ENCODE results near the gene NR3C1. TPM values are rescaled to one million over a fixed set of nuclear protein-coding genes. Genes with fewer than 3 reads are reported as not detected.

Gene NR3C1
- total and polyA plus RNA-seq, 7 donors, result 5.5 to 65.6 (median 36.0) TPM

GRCh38 chr5:143396353-143396940 lies 7.0 kb downstream of the NR3C1 start:
- H3K4me1 ChIP-seq, result peaks cover 0 to 98% (median 74%) of the 10 kb centered on the region in 4 donors
- no peaks in the 10 kb centered on the region for H3K9me3 ChIP-seq
- no peaks in the 10 kb centered on the region for H3K36me3 ChIP-seq
- peak overlapping the region in 1 of 4 donors; percentile 3 for H3K4me3 ChIP-seq
- TF ChIP-seq CTCF (IDR thresholded peaks at IDR 0.05) (no peak), POLR2A (IDR thresholded peaks at IDR 0.05) (no peak), POLR2AphosphoS5 (IDR thresholded peaks at IDR 0.05) (no peak), EP300 (IDR thresholded peaks at IDR 0.05) (no peak)
- H3K27me3 ChIP-seq, result no peaks in the 10 kb centered on the region
- WGBS, 2 donors, result 70 to 88% methylated on average over 5 of the region's 5 CpGs
- no peak for DNase-seq
- no peak overlapping the region for H3K27ac ChIP-seq
- intact Hi-C loops (cut with DNase I), result no loop called here

GRCh38 chr5:143395638-143396352 lies 7.7 kb downstream of the NR3C1 start:
- no peak overlapping the region for H3K27ac ChIP-seq
- no peaks in the 10 kb centered on the region for H3K27me3 ChIP-seq
- H3K36me3 ChIP-seq, result no peaks in the 10 kb centered on the region
- intact Hi-C loops (cut with DNase I), result no loop called here
- no peaks in the 10 kb centered on the region for H3K9me3 ChIP-seq
- 62 to 72% methylated on average over 2 of the region's 2 CpGs for WGBS, 2 donors
- TF ChIP-seq CTCF (IDR thresholded peaks at IDR 0.05) (no peak), POLR2A (IDR thresholded peaks at IDR 0.05) (no peak), EP300 (IDR thresholded peaks at IDR 0.05) (no peak), POLR2AphosphoS5 (IDR thresholded peaks at IDR 0.05) (no peak)
- H3K4me3 ChIP-seq, result peak overlapping the region in 1 of 4 donors; percentile 6
- no peak for DNase-seq
- H3K4me1 ChIP-seq, result peaks cover 0 to 98% (median 72%) of the 10 kb centered on the region in 4 donors

- H3K9me3 ChIP-seq, result no peaks in the 10 kb centered on the region
- H3K4me1 ChIP-seq, result peaks cover 0 to 95% (median 67%) of the 10 kb centered on the region in 4 donors
- intact Hi-C loops (cut with DNase I), result no loop called here
- no peaks in the 10 kb centered on the region for H3K27me3 ChIP-seq
- no peak for TF ChIP-seq POLR2AphosphoS5 (IDR thresholded peaks at IDR 0.05)
- TF ChIP-seq EP300 (IDR thresholded peaks at IDR 0.05), result no peak
- TF ChIP-seq CTCF (IDR thresholded peaks at IDR 0.05), result no peak
- TF ChIP-seq POLR2A (IDR thresholded peaks at IDR 0.05), result no peak
- WGBS, 2 donors, result 72 to 84% methylated on average over 1 of the region's 1 CpG
- DNase-seq, result no peak
- no peak overlapping the region for H3K27ac ChIP-seq
- H3K36me3 ChIP-seq, result no peaks in the 10 kb centered on the region
- H3K4me3 ChIP-seq, result no peak overlapping the region
Measured at GRCh38 chr5:143393524-143393923, 10.0 kb downstream of the NR3C1 start.

- TF ChIP-seq EP300 (IDR thresholded peaks at IDR 0.05), result no peak
- no peak for TF ChIP-seq POLR2AphosphoS5 (IDR thresholded peaks at IDR 0.05)
- TF ChIP-seq POLR2A (IDR thresholded peaks at IDR 0.05), result no peak
- no peak for TF ChIP-seq CTCF (IDR thresholded peaks at IDR 0.05)
- intact Hi-C loops (cut with DNase I), result no loop called here
- no peak for DNase-seq
- Histone ChIP-seq H3K27ac (no peak overlapping the region), H3K9me3 (no peaks in the 10 kb centered on the region), H3K27me3 (no peaks in the 10 kb centered on the region), H3K4me3 (no peak overlapping the region), H3K36me3 (no peaks in the 10 kb centered on the region), H3K4me1 (peaks cover 0 to 81% (median 46%) of the 10 kb centered on the region in 4 donors)
- WGBS, 2 donors, result 88 to 92% methylated on average over 2 of the region's 2 CpGs
Measured at GRCh38 chr5:143390941-143391340, 12.5 kb downstream of the NR3C1 start.

Measured in sigmoid colon (tissue), 7 donors.